Stimulated activated CD8-positive, alpha-beta memory T cell treated with anti-CD3 and anti-CD28 coated beads, Interleukin-7, amount 100 ng/mL, for 24 hours (primary cell): ENCODE data around the gene CLDND1.
"Not testable (repeated sequence)": the region's sequence is repeated elsewhere in the genome, so short reads cannot be mapped to it uniquely, and the experiment has no call there.

Experiments
- DNase-seq: peaks from one replicate; pipeline ENCODE4 v3.0.0-alpha.2; 2020; ENCODE audit warnings: low read depth

The CLDND1 gene

DNA sequence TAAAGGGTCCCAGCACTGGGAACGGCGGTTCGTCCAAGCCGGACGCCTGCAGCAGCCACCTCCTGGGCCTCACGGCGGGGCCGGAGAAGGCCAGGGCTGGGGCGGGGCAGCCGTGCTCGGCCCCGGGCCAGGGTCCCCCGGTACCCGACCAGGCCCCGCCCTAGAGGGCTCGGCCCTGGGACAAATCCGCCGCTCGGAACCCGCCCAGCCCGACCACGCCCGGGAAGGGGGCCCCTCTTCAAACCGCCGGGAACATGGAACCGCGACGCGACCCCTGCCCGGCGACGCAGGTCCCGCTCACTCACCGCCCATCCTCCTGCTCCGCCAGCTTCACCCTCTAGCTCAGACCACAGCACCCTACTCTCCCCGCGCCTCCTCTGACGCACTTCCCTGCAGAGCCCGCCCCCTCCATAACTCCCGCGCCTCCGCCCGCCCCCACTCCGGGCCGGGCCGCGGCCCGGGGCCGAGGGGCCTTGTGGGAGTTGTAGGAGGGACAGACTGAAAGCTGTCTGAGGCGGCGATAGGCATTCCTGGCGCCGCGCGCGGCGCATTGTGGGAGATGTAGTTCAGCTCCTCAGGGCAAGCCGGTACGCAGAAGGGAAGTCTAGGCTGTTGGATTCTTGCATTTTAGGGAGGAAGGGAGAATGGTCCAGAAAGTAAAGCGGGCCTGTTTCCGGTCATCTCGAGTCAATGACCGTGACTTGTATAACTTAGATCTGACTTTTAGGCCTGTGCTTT is at the start of gene CLDND1:
Gene CLDND1, minus strand, starts transcription at position 359 of the 738 bp plus-strand sequence. CDS start 1,478 bp downstream, outside the sequence.
- peak; percentile 85 for DNase-seq

DNA sequence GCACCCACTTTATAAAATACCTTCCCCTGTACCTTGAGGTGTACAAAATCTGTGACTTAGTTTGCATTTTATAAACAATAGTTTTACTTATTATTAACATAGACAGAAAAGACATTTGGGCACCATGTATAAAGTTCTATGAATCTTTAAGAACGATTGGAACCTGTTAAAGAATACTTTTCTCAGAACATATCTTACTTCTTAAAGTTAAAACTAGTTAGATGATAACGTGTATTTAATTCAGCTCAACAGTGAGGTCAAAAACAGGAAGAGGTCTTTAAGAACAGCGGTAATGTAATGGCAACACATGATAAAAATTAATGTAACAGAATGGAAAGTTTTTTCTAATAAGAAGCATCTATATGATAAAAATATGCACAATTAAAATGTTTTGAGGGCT is 45.7 kb upstream of the CLDND1 start:
- no peak for DNase-seq

DNA sequence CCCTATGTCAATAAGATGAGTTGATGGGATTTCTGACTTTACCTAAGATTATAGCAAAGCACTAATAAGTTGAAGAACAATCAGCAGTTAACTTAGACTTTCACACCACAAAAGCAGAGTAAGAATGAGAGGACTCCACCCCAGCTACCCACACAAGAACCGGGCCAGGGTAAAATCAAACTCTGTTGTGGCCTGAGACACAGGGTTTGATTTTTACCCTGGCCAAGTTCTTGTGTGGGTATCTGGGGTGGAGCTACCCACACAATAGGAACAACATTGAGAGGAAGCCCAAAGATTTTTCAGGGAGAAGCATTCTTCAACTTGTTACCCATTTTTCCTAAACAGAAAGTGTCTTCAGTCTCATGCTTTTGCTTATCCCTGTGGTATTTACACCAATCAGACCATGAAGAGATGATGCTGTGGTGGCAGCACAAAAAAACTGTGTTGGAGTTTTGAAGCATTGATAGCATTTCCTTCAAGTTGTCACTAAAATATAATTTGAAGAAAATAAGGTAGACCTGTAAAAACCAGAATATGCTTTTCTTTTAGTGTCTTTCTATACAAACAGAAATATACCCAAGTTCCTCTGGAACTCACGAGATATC is 45.1 kb upstream of the CLDND1 start:
- no peak for DNase-seq

DNA sequence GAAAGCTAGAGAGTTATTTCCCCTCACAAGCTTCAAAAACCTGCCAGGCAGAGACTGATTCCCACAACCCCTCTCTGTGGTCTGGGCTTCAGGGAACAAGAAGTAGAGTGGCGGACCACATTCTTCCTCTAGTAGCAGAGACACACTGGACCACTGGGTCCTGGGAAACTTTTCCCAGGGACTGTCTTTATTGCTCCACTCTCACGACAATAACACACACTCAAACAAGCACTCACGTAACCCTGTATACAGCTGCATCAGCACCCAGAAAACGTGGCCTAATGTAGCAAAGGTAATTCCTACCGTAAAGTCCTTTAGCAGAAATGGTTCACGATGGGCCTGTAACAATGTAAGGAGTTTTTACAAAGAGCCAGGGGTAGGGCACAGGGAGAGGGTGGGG is 43.1 kb upstream of the CLDND1 start:
- no peak for DNase-seq

DNA sequence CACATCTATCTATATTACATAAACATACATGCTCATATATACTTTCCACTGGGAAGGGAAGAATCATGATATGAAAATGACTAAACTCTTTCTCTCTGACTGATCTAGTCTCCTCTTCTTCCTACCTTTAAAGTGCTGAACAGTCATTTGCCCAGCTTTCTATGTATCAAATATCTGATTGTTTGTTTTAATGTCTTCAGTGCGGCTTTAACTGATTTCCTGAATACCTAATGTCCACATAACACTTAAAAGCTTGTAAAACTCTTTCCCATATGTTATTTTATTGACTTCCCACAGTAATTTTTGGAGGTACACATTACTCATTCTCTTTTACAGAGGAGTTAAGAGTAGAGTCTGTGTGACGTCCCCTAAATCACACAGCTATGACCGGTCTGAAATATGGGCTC is 42.5 kb upstream of the CLDND1 start:
- DNase-seq = no peak

DNA sequence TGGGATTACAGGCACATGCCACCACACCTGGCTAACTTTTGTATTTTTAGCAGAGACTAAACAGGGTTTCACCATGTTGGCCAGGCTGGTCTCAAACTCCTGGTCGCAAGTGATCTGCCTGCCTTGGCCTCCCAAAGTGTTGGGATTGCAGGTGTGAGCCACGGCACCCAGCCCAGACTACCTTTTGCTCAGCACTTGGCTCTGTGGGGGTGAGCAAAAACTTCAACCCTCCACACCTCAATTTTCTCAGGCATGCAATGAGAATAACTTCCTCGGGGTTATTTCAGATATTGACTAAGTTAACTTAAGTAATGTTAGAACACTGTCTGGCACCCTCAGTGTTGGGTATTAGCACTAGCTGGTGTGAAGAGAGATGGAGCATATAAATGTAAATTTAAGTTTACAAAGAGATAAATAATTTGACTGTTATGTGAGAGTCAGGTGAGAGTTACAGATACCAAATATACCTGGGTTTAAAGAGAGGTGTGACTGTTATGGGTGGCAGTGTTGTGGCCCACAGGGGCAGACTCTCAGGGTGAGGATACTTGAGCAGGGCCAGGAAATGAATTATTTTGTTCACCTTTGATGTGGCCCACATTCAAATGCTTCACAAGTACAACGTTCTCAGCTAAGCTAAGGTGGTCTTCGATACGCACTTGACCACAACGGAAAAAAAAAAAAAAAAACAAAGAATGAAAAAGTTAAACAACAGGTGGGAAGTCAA is 41.7 kb upstream of the CLDND1 start:
- DNase-seq = no peak

DNA sequence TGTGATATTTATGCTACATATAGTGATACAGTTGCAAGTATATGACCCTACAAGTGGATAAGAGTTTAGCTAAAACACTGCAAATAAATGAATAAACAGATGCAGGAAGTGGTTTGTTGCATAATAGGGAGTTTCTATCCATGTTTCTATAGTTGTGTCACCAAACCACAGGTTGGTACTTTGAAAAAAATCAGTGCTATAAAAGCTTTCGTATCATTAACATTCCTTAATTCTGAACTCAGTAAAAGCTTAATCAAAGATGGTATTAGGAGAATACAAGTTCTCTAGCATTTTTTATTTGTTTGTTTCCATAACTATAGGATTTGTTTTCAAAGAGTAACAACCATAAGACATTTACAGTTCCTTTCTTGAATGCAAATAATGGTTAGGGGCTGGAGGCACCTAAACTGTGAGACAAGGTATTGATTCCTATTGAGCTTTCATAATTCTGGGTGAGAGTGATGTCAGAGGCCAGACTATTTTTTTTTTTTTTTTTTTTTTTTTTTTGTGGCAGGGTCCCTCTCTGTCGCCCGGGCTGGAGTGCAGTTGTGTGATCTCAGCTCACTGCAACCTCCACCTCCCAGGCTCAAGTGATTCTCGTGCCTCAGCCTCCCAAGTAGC is 41.1 kb upstream of the CLDND1 start:
- DNase-seq = no peak

DNA sequence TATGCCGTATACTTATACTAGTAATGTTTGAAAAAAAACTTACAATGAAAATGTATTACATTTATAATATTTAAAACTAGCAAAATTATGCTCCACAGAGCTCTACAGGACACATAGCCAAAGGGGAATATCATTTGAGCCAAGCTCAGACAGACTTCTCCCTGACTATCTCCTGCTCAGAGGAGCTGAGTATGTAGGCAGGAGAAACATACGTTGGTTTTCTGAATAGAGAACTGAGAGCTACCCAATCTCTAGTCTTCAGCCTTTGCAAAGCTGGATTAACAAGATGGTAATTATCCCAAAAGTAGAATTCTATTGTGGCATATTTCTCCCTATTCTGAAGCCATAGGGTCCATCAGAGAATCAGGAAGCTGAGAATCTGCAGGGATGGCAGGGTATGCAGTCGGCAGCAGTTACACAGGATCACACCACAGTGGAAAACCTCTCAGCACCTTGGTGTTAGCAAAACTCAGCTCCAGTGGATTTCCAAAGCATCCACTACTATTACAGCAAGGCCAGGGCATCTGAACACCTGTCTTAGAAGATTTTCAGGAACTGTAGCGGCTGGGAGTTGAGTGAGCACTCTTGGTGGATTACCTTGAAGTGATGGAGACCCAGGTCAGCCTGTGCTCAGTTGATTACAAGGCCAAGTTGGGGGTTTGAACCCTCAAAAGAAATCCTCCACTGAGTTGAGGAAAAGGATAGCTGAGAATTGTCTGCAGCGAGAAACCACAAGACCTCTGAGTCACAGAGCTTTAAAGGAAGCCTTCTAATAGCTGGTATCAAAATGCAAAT is 39.2 kb upstream of the CLDND1 start:
- no peak for DNase-seq

DNA sequence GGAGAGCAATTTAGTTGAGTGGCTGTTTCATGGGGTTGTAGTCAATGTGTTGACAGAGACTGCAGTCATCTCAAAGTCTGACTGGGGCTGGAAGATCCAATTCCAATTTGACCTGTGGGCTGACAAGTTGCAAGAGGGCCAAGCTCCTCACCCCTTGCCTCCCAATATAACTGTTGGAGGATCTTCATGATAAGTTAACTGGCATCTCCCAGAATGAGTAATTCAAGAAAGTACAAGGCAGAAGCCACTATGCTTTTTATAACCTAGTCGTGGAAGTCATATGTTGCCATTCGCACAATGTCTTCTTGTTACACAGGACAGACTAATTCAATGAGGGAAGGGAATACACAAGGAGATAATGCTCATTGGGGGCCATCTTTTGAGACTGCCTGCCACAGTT is 38.2 kb upstream of the CLDND1 start:
- DNase-seq = no peak

DNA sequence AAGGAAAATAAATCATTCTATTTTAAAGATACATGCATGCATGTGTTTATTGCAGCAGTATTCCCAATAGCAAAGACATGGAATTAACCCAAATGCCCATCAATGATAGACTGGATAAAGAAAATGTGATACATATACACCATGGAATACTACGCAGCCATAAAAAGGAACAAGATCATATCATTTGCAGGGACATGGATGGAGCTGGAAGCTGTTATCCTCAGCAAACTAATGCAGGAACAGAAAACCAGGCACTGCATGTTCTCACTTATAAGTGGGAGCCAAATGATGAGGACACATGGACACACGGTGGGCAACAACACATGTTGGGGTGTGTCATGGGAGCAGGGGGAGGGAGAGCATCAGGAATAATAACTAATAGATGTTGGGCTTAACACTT is 37.1 kb upstream of the CLDND1 start:
- DNase-seq = not testable (repeated sequence)

DNA sequence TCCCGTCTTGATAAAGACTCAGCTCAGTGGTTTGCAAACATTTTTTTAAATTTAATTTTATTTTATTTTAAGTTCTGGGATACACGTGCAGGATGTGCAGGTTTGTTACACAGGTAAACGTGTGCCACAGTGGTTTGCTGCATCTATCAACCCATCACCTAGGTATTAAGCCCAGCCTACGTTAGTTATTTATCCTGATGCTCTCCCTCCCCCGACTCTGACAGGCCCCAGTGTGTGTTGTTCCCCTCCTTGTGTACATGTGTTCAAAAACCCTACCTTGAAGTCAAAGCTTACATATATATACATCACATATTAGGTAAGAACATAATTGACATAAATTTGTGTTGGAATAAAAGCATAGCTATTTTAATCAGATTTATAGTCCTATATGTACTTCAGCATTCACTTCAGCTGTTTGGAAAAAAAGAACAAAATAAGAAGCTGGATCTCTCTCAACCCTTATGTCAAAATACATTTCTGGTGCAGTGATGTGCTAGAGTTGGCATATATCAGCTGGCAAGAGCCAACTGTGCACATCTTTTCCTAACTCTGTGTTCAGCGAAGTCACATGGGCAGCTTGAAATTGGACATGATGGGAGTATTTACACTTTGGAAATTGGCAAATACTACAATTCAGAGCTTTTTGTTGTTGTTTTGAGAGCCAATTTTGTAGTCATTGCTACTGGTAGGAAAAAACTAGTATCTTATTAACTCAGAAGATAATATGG is 35.6 kb upstream of the CLDND1 start:
- DNase-seq = no peak

DNA sequence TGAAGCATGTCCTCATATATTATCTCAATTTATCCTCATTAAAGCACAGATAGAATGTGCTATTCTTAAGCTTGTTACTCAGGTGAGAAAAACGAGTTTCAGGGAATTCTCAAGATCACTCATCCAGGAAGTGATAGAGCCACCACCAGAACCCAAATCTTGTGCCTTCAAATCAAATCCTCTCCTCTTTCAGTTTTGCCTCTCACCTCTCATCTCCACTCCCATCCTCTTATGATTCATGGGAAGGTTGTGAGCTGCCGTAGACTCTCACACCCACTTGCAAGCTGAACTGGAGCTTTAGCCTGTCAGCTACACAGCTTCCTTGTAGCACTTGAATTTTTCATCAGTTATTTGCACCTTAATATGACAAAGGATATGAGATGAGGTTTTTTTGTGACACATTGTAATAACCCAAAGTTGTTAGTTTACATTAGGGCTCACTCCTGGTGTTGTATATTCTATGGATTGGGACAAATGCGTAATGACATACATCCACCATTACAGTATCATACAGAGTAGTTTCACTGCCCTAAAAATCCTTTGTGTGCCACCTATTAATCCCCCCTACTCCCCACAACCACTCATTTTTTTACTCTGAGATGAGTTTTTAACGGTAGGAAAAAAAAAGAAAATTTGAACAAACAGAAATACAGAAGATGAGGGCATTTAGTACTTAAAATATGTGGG is 34.8 kb upstream of the CLDND1 start:
- no peak for DNase-seq

DNA sequence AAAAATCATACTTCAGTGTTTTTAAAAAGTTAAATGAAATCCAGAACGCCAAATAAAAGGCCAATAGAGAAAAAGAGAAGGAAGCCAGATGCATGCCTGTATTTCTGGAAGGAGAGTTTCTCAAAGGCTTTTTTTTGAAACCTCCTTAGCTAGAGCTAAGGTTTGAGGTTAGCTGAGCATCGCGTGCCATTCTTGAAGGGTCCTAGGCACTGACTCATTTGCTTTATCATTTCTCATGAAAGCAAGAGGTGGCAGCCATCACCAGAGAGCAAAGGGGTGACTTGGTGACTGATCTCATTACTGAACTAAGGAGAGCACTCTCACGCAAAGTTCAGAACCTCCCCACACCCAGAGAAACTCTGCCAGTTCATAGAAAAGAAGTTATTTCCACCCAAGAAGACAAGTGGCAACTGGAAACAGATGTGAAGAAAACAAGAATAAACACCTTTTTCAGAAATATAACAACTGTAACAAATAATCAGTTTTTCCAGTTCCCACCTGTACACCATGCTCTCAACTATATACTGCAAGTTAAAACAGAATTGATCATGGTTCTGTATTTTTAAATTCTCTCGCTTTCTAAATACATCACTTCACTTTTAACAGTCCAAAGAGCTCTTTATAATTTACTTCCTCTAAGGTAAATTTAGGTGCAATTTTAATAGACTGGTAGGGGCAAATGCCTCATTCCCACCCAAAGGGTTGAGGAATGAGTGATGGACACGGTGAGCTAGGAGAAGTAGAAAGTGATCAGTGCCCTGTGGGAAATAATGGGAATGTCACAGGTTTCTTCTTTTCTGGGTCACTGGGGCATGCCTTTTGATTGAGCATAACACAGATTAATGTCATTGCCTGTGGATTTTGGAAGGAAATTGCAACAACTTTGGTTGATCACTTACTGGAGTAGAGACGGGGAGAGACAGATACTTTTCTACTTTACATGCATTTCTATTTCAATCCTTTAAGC is 33.7 kb upstream of the CLDND1 start:
- DNase-seq = peak; percentile 44

DNA sequence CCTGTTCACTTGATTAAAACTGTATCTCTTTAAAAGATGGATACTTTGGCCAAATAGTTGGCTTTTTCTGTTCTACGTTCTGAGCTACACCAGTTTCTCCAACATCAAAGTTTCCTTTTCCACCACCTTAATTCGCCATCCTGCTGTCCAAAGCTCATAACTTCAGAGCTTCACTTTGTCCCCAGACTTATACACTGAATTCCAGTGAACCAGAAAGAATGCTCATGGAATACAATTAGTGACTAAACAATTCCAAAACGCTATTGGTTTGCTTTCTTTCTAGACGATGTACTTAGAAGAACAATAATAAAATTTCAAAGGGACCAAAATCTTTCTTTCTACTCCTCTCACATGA is 32.3 kb upstream of the CLDND1 start:
- no peak for DNase-seq

DNA sequence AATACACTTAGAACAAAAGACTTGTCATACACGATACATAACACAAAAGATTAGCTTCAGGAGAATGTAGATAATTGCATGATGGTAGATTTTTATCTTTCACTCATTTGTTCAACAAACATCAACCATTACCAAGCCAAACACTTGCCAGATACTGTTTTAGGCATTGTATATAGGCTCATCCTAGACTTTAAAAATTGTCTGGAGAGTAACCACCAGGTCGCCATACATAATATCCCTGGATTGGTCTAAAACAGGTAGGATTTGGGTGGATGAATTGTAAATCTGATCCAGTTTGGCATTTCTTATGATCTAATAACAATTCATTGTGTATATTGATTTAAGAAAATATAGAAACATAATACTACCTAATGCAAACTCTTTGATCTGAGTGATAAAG is 31.9 kb upstream of the CLDND1 start:
- no peak for DNase-seq

DNA sequence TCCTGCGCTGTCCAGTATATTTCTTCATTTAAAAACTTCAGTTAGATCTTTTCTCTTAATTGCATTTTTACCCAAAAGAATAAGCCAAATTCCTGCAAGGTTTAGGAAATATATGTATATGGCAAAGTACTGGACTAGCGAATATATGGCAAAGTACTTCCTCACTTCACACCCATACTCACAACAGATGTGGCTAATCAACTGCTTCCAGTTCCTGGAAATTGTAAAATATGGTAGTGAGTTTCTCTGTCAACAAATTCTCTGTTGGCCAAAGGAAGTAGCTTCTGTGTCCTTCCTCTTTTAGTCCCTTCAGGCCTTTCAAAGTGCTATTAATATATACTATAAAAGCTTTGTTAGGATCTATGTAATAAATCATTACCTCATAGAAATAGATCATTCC is 31.1 kb upstream of the CLDND1 start:
- no peak for DNase-seq

DNA sequence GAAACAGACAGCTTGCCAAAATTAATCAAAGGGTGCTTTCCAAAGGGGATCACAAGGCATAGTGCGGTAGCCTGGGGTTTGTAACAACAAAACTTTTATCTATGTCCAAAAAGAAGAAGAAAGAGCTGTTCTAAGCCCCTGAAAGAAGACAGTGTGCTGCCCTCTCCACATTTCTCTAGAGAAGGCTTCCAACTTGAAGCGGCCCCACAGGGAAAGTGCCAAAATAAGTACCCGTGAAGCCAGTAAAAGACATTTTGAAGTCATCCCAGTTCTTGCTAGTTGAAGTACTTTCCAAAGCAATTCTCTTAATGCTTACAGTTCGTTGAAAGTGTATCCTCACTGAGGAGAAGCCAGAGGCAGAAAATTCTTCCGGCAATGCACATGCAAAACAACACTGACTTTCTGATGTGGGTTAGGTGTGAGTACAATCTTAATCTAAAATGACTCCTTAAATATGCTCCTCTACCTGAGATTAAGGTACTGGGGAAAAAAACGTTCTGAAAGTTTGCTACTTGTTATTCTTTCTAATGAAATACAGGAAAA is 30.4 kb upstream of the CLDND1 start:
- no peak for DNase-seq

DNA sequence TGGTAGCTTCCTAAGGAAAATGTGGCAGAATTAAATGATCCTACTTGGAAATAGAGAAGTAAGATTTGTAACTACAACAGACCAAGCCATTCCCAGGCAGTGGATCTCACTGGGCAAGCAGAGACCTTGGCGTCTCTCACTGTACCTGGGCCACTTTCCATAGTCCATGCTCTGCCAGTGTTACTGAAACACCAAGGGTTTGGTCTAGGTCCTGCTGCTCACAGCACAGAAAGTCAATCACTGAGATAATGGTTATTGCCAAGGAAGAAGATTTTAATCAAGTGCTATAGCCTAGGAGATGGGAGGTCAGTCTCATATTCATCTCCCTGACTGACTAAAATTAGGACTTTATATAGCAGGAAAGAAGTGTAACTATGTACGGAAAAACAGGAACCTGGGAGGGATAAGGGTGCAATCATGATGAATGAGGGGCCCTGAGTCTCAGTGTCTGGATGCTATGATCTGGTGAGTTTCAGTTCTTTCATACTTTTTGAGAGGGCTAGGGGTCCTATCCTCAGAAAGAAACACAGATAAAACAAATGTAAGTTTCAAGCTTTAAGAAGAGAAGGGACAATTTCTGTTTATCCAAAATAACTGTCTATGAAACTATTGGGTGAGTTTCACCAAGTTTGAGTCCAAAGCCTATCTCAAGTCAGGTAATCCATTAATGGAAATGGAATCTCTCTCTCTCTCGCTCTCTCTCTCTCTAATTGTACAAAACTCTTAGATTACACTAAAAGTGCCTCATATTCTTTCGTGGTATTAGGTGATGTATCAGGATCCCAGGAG is 29.7 kb upstream of the CLDND1 start:
- DNase-seq = no peak

DNA sequence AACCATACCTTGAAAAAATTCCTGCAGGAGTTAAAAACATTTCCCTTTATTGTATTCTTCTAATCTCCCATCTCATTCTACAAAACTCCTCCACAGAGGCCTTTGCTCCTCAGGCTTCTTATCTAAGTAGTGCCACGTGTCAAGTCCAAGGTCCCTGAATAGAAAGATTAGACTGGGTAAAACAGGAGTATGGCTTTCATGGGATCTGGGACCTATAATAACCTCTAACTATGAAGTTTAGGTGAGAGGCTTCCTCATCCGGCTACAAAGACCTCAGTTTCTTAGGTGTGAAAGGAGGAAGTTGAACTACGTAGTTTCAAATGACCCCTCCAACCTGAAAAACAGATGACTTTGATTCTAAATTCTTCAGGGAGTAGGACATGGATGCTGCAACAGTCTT is 29.1 kb upstream of the CLDND1 start:
- no peak for DNase-seq
